ENCODE results near the gene ALOX5AP. TPM values are rescaled to one million over a fixed set of nuclear protein-coding genes. Genes with fewer than 3 reads are reported as not detected.

ALOX5AP gene
- total and polyA plus RNA-seq, 10 of the 15 experiments (the other 5 are each of a cell fraction or from before 2014, with no cell fraction given), result 45.9 to 426 (median 109) TPM

DNA sequence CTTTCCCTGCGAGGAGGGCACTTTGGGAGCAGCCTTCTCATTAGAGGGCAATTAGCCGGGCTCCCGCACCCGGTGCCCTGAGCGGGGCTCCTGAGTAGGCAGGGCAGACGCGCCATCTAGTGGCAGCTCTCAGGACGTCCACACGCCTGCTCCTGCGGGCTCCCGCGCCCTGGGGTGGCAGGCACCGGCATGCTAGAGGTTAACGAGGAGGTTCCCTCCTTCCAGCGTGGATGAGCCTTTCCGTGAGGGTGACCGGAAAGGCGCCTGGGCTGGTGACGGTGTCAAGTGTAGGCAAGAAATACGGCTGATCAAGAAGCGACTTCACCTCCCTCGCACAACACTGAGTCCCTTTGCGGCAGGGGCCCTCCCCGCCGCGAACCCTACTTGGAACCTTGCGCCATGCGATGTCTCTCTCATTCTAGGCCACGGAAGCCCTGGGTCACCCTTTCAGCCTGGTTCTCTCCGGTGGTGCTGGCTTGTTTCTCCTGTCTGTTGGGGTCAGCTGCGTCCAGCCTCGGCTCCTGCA lies 67.7 kb downstream of the ALOX5AP start (continued):
- TF ChIP-seq, protein P1, sequence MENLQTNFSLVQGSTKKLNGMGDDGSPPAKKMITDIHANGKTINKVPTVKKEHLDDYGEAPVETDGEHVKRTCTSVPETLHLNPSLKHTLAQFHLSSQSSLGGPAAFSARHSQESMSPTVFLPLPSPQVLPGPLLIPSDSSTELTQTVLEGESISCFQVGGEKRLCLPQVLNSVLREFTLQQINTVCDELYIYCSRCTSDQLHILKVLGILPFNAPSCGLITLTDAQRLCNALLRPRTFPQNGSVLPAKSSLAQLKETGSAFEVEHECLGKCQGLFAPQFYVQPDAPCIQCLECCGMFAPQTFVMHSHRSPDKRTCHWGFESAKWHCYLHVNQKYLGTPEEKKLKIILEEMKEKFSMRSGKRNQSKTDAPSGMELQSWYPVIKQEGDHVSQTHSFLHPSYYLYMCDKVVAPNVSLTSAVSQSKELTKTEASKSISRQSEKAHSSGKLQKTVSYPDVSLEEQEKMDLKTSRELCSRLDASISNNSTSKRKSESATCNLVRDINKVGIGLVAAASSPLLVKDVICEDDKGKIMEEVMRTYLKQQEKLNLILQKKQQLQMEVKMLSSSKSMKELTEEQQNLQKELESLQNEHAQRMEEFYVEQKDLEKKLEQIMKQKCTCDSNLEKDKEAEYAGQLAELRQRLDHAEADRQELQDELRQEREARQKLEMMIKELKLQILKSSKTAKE (IDR thresholded peaks at IDR 0.05; ENCODE audit: low read depth, poor library complexity, severe bottlenecking), result no peak
- TF ChIP-seq NBN (IDR thresholded peaks at IDR 0.05), result 0 out of 2 replicates have a peak, but pooled peaks have one; percentile 77
- peak; percentile 74; the same call in 1 of the 2 replicates for TF ChIP-seq GATAD2B (conservative IDR thresholded peaks at IDR 0.05; ENCODE audit: low read depth)
- TF ChIP-seq MTA2 (IDR thresholded peaks at IDR 0.05; ENCODE audit: low read depth), result peak; percentile 67
- no peak for TF ChIP-seq SIX5 (IDR thresholded peaks at IDR 0.05; ENCODE audit: low read depth, low read length, severe bottlenecking)
- TF ChIP-seq BACH1 (IDR thresholded peaks at IDR 0.05; ENCODE audit: borderline replicate concordance), result peak; percentile 47
- no peak for TF ChIP-seq YY1 (IDR thresholded peaks at IDR 0.05; ENCODE audit: low read depth, low read length)
- no peak for TF ChIP-seq SREBF2 (IDR thresholded peaks at IDR 0.05; ENCODE audit: low read length)
- peak; percentile 86 for TF ChIP-seq RB1 (IDR thresholded peaks at IDR 0.05; ENCODE audit: borderline replicate concordance)
- TF ChIP-seq, protein P2, sequence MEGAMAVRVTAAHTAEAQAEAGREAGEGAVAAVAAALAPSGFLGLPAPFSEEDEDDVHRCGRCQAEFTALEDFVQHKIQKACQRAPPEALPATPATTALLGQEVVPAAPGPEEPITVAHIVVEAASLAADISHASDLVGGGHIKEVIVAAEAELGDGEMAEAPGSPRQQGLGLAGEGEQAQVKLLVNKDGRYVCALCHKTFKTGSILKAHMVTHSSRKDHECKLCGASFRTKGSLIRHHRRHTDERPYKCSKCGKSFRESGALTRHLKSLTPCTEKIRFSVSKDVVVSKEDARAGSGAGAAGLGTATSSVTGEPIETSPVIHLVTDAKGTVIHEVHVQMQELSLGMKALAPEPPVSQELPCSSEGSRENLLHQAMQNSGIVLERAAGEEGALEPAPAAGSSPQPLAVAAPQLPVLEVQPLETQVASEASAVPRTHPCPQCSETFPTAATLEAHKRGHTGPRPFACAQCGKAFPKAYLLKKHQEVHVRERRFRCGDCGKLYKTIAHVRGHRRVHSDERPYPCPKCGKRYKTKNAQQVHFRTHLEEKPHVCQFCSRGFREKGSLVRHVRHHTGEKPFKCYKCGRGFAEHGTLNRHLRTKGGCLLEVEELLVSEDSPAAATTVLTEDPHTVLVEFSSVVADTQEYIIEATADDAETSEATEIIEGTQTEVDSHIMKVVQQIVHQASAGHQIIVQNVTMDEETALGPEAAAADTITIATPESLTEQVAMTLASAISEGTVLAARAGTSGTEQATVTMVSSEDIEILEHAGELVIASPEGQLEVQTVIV (IDR thresholded peaks at IDR 0.05; ENCODE audit: borderline replicate concordance, partially characterized antibody), result peak; percentile 28
- TF ChIP-seq RAD21 (IDR thresholded peaks at IDR 0.05; ENCODE audit: insufficient read depth, low read depth, low read length), result peak; percentile 95
- peak; percentile 56; the same call in 1 of the 2 replicates for TF ChIP-seq ZSCAN29 (IDR thresholded peaks at IDR 0.05)
- TF ChIP-seq, protein P3, sequence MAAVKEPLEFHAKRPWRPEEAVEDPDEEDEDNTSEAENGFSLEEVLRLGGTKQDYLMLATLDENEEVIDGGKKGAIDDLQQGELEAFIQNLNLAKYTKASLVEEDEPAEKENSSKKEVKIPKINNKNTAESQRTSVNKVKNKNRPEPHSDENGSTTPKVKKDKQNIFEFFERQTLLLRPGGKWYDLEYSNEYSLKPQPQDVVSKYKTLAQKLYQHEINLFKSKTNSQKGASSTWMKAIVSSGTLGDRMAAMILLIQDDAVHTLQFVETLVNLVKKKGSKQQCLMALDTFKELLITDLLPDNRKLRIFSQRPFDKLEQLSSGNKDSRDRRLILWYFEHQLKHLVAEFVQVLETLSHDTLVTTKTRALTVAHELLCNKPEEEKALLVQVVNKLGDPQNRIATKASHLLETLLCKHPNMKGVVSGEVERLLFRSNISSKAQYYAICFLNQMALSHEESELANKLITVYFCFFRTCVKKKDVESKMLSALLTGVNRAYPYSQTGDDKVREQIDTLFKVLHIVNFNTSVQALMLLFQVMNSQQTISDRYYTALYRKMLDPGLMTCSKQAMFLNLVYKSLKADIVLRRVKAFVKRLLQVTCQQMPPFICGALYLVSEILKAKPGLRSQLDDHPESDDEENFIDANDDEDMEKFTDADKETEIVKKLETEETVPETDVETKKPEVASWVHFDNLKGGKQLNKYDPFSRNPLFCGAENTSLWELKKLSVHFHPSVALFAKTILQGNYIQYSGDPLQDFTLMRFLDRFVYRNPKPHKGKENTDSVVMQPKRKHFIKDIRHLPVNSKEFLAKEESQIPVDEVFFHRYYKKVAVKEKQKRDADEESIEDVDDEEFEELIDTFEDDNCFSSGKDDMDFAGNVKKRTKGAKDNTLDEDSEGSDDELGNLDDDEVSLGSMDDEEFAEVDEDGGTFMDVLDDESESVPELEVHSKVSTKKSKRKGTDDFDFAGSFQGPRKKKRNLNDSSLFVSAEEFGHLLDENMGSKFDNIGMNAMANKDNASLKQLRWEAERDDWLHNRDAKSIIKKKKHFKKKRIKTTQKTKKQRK (IDR thresholded peaks at IDR 0.05; ENCODE audit: low read depth, low read length), result no peak
- no peak for TF ChIP-seq NFYB (IDR thresholded peaks at IDR 0.05; ENCODE audit: insufficient read depth, low read depth, low read length)
- no peak for TF ChIP-seq MYB (IDR thresholded peaks at IDR 0.05; ENCODE audit: borderline replicate concordance, low read depth, low read length)
- TF ChIP-seq PAX5 (IDR thresholded peaks at IDR 0.05; ENCODE audit: borderline replicate concordance, low read depth, low read length), result no peak
- TF ChIP-seq, protein P4, sequence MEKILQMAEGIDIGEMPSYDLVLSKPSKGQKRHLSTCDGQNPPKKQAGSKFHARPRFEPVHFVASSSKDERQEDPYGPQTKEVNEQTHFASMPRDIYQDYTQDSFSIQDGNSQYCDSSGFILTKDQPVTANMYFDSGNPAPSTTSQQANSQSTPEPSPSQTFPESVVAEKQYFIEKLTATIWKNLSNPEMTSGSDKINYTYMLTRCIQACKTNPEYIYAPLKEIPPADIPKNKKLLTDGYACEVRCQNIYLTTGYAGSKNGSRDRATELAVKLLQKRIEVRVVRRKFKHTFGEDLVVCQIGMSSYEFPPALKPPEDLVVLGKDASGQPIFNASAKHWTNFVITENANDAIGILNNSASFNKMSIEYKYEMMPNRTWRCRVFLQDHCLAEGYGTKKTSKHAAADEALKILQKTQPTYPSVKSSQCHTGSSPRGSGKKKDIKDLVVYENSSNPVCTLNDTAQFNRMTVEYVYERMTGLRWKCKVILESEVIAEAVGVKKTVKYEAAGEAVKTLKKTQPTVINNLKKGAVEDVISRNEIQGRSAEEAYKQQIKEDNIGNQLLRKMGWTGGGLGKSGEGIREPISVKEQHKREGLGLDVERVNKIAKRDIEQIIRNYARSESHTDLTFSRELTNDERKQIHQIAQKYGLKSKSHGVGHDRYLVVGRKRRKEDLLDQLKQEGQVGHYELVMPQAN (conservative IDR thresholded peaks at IDR 0.05), result no peak; the same call in 1 of the 2 replicates
- TF ChIP-seq CREM (IDR thresholded peaks at IDR 0.05; ENCODE audit: low read depth), result no peak
- TF ChIP-seq TCF12 (IDR thresholded peaks at IDR 0.05; ENCODE audit: low read depth, low read length), result no peak
- TF ChIP-seq TARDBP (IDR thresholded peaks at IDR 0.05; ENCODE audit: borderline replicate concordance), result no peak
- TF ChIP-seq SP1 (IDR thresholded peaks at IDR 0.05; ENCODE audit: low read depth, low read length), result peak; percentile 15

Measured in GM12878 (cell line).